NCI-H2171 treated with DMSO at 0.1 percent for 48 hours (cell line): ENCODE results near the gene ARHGEF11.

ENCODE experiments used
- DNase-seq: peaks from one replicate; lab custom pipeline; 2025; lab: John Stamatoyannopoulos, UW

ARHGEF11 gene

GRCh38 chr1:156894711-156895454 is 150.7 kb downstream of the ARHGEF11 start:
- no peak for DNase-seq

- DNase-seq: no peak
Observed at GRCh38 chr1:156894001-156894400, 151.5 kb downstream of the ARHGEF11 start.

GRCh38 chr1:156893048-156893953 is 152.2 kb downstream of the ARHGEF11 start, which contains the start of gene PEAR1:
TSS of gene PEAR1 (plus strand) at chr1:156893718. CDS start at chr1:156903927, 10,209 bp downstream.
- no peak for DNase-seq

- DNase-seq: peak; percentile 76
Observed at GRCh38 chr1:156892190-156893047, 153.1 kb downstream of the ARHGEF11 start.

GRCh38 chr1:156889802-156890580 is 155.6 kb downstream of the ARHGEF11 start:
- peak; percentile 75 for DNase-seq

- no peak for DNase-seq
Observed at GRCh38 chr1:156887734-156888133, 157.8 kb downstream of the ARHGEF11 start.

- DNase-seq: no peak
Observed at GRCh38 chr1:156887317-156887716, 158.2 kb downstream of the ARHGEF11 start.

- DNase-seq: no peak
Observed at GRCh38 chr1:156886583-156887281, 158.8 kb downstream of the ARHGEF11 start.

GRCh38 chr1:156885880-156886355 is 159.6 kb downstream of the ARHGEF11 start:
- no peak for DNase-seq

- DNase-seq: no peak
Observed at GRCh38 chr1:156885314-156885713, 160.2 kb downstream of the ARHGEF11 start.
